ENCODE measurements around the gene NGLY1. TPM values are rescaled to one million over a fixed set of nuclear protein-coding genes. Genes with fewer than 3 reads are reported as not detected.

The NGLY1 gene
- total RNA-seq, 1 experiment from 2014 or later = 29.4 TPM

- peaks cover 18% of the 10 kb centered on the region for H3K36me3 ChIP-seq (ENCODE audit: low read depth)
- H4K20me1 ChIP-seq (ENCODE audit: insufficient read depth) = no peaks in the 10 kb centered on the region
- no peaks in the 10 kb centered on the region for H3K9me3 ChIP-seq (ENCODE audit: insufficient read depth, low read depth)
- H3K4me3 ChIP-seq = no peak overlapping the region
- intact Hi-C loops (cut with micrococcal nuclease; ENCODE audit: unreplicated experiment) = no loop called here
- POLR2A ChIA-PET (ENCODE audit: unreplicated experiment) = interaction anchor here (0.6 kb wide), 1 partner anchor 57 kb away, joined by 4 read pairs; the partner anchor contains the start of gene NGLY1
- no peaks in the 10 kb centered on the region for H3K79me2 ChIP-seq (ENCODE audit: low read depth)
- BruUV-seq (replicated peaks) = no TSS peak
- DNase-seq = peak in 1 of 2 experiments; percentile 49
- 0 out of 2 replicates have a peak, but pooled peaks cover 4% of the 10 kb centered on the region for H3K9me2 ChIP-seq (ENCODE audit: insufficient read depth)
- TF ChIP-seq CTCF (conservative IDR thresholded peaks at IDR 0.05) (no peak), EZH2 (IDR thresholded peaks at IDR 0.05; ENCODE audit: low read depth) (no peak)
- peak overlapping the region; percentile 52 for H3K4me2 ChIP-seq
- H3K27ac ChIP-seq = peak overlapping the region; percentile 78
- H3F3A ChIP-seq (ENCODE audit: insufficient read depth, low read depth) = peaks cover 26% of the 10 kb centered on the region
- H3K4me1 ChIP-seq (replicated peaks; ENCODE audit: insufficient read depth) = peaks cover 33% of the 10 kb centered on the region
- CTCF ChIA-PET = no interaction called here
- 0 out of 2 replicates have a peak overlapping the region, but pooled peaks have one; percentile 37 for H2AFZ ChIP-seq
- no peaks in the 10 kb centered on the region for H3K27me3 ChIP-seq (ENCODE audit: insufficient read depth, low read depth)
Observed at GRCh38 chr3:25725810-25726209, 57.4 kb downstream of the NGLY1 start.

GRCh38 chr3:25724948-25725645, 58.1 kb downstream of the NGLY1 start:
- H3K4me1 ChIP-seq (replicated peaks; ENCODE audit: insufficient read depth) = peaks cover 33% of the 10 kb centered on the region
- H3F3A ChIP-seq (ENCODE audit: insufficient read depth, low read depth) = peaks cover 26% of the 10 kb centered on the region
- DNase-seq = peak; percentile 37 to 82
- TF ChIP-seq EZH2 (IDR thresholded peaks at IDR 0.05; ENCODE audit: low read depth) (no peak), CTCF (conservative IDR thresholded peaks at IDR 0.05) (no peak)
- no peaks in the 10 kb centered on the region for H3K79me2 ChIP-seq (ENCODE audit: low read depth)
- CTCF ChIA-PET = no interaction called here
- 0 out of 2 replicates have a peak, but pooled peaks cover 4% of the 10 kb centered on the region for H3K9me2 ChIP-seq (ENCODE audit: insufficient read depth)
- no TSS peak for BruUV-seq (replicated peaks)
- intact Hi-C loops (cut with micrococcal nuclease; ENCODE audit: unreplicated experiment) = no loop called here
- POLR2A ChIA-PET (ENCODE audit: unreplicated experiment) = interaction anchor here (0.6 kb wide), 1 partner anchor 58 kb away, joined by 4 read pairs; the partner anchor contains the start of gene NGLY1
- peak overlapping the region; percentile 78 for H3K27ac ChIP-seq
- peaks cover 18% of the 10 kb centered on the region for H3K36me3 ChIP-seq (ENCODE audit: low read depth)
- H4K20me1 ChIP-seq (ENCODE audit: insufficient read depth) = no peaks in the 10 kb centered on the region
- H3K4me3 ChIP-seq = no peak overlapping the region; the same call in 1 of the 2 replicates
- H3K4me2 ChIP-seq = peak overlapping the region; percentile 52
- H2AFZ ChIP-seq = 0 out of 2 replicates have a peak overlapping the region, but pooled peaks have one; percentile 37
- no peaks in the 10 kb centered on the region for H3K27me3 ChIP-seq (ENCODE audit: insufficient read depth, low read depth)
- no peaks in the 10 kb centered on the region for H3K9me3 ChIP-seq (ENCODE audit: insufficient read depth, low read depth)

GRCh38 chr3:25723802-25724201, 59.4 kb downstream of the NGLY1 start:
- Histone ChIP-seq H2AFZ (no peak overlapping the region), H3K9me3 (ENCODE audit: insufficient read depth, low read depth) (no peaks in the 10 kb centered on the region), H3F3A (ENCODE audit: insufficient read depth, low read depth) (peaks cover 26% of the 10 kb centered on the region), H3K4me2 (peak overlapping the region; percentile 52; the same call in 1 of the 2 replicates), H3K79me2 (ENCODE audit: low read depth) (no peaks in the 10 kb centered on the region), H3K4me1 (replicated peaks; ENCODE audit: insufficient read depth) (peaks cover 33% of the 10 kb centered on the region), H3K4me3 (no peak overlapping the region), H3K9me2 (ENCODE audit: insufficient read depth) (0 out of 2 replicates have a peak, but pooled peaks cover 4% of the 10 kb centered on the region), H3K27me3 (ENCODE audit: insufficient read depth, low read depth) (no peaks in the 10 kb centered on the region), H3K36me3 (ENCODE audit: low read depth) (peaks cover 18% of the 10 kb centered on the region), H3K27ac (peak overlapping the region; percentile 78), H4K20me1 (ENCODE audit: insufficient read depth) (no peaks in the 10 kb centered on the region)
- BruUV-seq (replicated peaks) = no TSS peak
- ChIA-PET CTCF (no interaction called here), POLR2A (ENCODE audit: unreplicated experiment) (interaction anchor here (0.7 kb wide), 1 partner anchor 510 kb away, joined by 4 read pairs; no protein-coding TSS in a partner anchor)
- intact Hi-C loops (cut with micrococcal nuclease; ENCODE audit: unreplicated experiment) = no loop called here
- TF ChIP-seq CTCF (conservative IDR thresholded peaks at IDR 0.05) (no peak), EZH2 (IDR thresholded peaks at IDR 0.05; ENCODE audit: low read depth) (no peak)
- DNase-seq = no peak
